ENCODE data around the gene RSU1.

GRCh38 chr10:16795410-16796073 lies 21.7 kb downstream of the RSU1 start:
- TF ChIP-seq CTCF (conservative IDR thresholded peaks at IDR 0.05) (no peak), EZH2 (IDR thresholded peaks at IDR 0.05; ENCODE audit: low read depth) (no peak)

Measured in PC-9 (cell line).